H7 (cell line): ENCODE results near the gene GPSM3. TPM values are rescaled to one million over a fixed set of nuclear protein-coding genes. Genes with fewer than 3 reads are reported as not detected.
"Not testable (repeated sequence)": the region's sequence is repeated elsewhere in the genome, so short reads cannot be mapped to it uniquely, and the experiment has no call there.

Experiments used
- DNase-seq: peaks from one replicate; pipeline ENCODE4 v3.0.0; 2012
- H3K27me3 ChIP-seq: 2 replicates; pipeline ENCODE4 v1.6.0; 2011; ENCODE audit warnings: mild to moderate bottlenecking, low read length; ENCODE audit not compliant: control insufficient read depth, insufficient read depth
- H3K36me3 ChIP-seq: replicated peaks from 2 replicates; pipeline ENCODE4 v1.5.1; 2011; ENCODE audit warnings: low read length; ENCODE audit not compliant: control insufficient read depth, insufficient read depth
- H3K4me3 ChIP-seq: 2 replicates; pipeline ENCODE4 v1.5.1; 2011; ENCODE audit warnings: low read depth, mild to moderate bottlenecking, control low read depth, low read length, moderate library complexity; ENCODE audit not compliant: insufficient read depth
- total RNA-seq: library from RNA; depleted of rRNA; stranded (reverse); fragments of >200 nt; shearing (Covaris generic); gene quantifications from 2 replicates; pipeline ENCODE4 v1.2.3, GENCODE V29; 2014

Gene GPSM3
- total RNA-seq, 1 experiment from 2014 or later: 21.2 TPM

GRCh38 chr6:32186151-32186840 lies 6.1 kb downstream of the GPSM3 start:
- not testable (repeated sequence) for H3K27me3 ChIP-seq, H3K4me3 ChIP-seq, DNase-seq
- H3K36me3 ChIP-seq: peaks cover 24% of the 10 kb centered on the region

DNA sequence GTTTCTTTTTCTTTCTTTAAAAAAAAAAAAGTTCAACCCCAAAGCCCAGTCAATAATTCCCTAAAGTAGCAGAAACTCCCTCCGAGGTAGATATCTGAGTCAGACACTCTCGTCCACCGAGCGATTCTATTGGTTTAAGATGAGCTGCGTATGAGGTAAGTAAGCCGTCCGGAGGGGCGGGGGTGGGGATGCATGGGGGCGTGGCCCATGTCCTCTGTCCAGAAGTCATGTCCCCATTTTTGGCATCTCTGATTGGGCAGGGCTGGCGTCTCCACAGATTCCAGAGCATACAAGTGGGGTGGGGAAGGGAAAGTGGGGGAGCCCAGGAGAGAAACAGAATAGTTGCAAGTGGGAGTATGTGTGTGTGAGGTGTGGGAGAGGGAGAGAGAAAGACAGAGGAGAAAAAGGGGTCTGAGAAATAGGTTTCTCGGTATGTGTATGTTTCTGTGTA lies 6.7 kb downstream of the GPSM3 start:
- not testable (repeated sequence) for H3K4me3 ChIP-seq, H3K27me3 ChIP-seq
- H3K36me3 ChIP-seq: peaks cover 26% of the 10 kb centered on the region
- DNase-seq: peak; percentile 88

GRCh38 chr6:32184084-32184640 lies 8.3 kb downstream of the GPSM3 start, which contains the start of gene AGER:
Gene AGER (minus strand): TSS chr6:32184253. CDS start chr6:32184222, 31 bp downstream.
- H3K36me3 ChIP-seq: peaks cover 28% of the 10 kb centered on the region
- DNase-seq: peak; percentile 35
- no peaks in the 10 kb centered on the region for H3K27me3 ChIP-seq
- no peak within 1 kb of the TSS for H3K4me3 ChIP-seq

DNA sequence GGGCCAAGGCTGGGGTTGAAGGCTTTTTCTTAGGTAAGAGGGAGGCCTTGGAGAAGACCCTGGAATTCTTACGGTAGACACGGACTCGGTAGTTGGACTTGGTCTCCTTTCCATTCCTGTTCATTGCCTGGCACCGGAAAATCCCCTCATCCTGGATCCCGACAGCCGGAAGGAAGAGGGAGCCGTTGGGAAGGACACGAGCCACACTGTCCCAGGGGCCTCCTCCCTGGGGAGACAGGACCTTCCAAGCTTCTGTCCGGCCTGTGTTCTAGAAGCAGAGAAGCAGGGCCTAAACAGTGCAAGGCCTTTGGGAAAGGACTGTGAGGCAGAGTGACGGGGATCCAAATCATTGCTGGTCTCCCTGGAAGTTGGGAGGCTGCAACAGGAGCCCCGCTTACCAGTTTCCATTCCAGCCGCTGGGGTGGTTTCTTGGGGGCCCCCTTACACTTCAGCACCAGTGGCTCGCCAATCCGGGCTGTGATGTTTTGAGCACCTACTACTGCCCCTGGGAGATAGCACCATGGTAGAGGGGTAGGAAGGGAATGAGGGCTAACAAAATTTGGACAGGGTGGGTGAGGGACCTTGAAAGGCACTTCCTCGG lies 8.9 kb downstream of the GPSM3 start:
- H3K36me3 ChIP-seq: peaks cover 28% of the 10 kb centered on the region
- H3K27me3 ChIP-seq: no peaks in the 10 kb centered on the region
- H3K4me3 ChIP-seq: no peak overlapping the region
- peak; percentile 27 for DNase-seq

- no peaks in the 10 kb centered on the region for H3K27me3 ChIP-seq
- DNase-seq: no peak
- H3K4me3 ChIP-seq: no peak overlapping the region
- peaks cover 28% of the 10 kb centered on the region for H3K36me3 ChIP-seq
Observed at GRCh38 chr6:32183030-32183429, 9.4 kb downstream of the GPSM3 start.

- H3K4me3 ChIP-seq: no peak overlapping the region
- H3K27me3 ChIP-seq: no peaks in the 10 kb centered on the region
- peaks cover 24% of the 10 kb centered on the region for H3K36me3 ChIP-seq
- DNase-seq: peak; percentile 28
Observed at GRCh38 chr6:32182555-32182981, 9.9 kb downstream of the GPSM3 start.

DNA sequence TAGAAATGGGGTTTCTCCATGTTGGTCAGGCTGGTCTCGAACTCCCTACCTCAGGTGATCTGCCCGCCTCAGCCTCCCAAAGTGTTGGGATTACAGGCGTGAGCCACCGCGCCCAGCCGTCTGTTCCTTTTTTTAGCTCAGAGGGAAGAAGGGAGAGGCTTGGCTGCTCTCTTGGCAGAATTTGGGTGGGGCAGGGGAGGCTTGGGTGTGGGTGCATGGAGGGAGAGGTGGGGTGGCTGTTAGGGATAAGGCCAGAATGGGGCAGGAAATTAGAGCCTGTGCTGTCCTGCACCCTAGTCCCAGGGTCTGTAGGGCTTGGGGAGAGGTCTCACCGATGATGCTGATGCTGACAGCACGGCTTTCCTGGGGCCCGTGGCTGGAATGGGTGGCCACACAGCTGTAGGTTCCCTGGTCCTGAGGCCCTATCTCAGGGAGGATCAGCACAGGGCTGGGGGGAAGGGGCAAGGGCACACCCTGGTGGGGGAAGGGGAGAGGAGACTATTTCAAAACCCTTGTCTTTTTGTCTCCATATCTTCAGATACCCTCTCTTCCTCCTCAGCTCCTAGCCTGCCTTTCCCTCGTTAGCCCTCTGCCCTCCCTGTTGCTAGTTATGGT lies 10.4 kb downstream of the GPSM3 start:
- Histone ChIP-seq H3K4me3 (no peak overlapping the region), H3K27me3 (no peaks in the 10 kb centered on the region), H3K36me3 (peaks cover 19% of the 10 kb centered on the region)
- DNase-seq: peak; percentile 65

DNA sequence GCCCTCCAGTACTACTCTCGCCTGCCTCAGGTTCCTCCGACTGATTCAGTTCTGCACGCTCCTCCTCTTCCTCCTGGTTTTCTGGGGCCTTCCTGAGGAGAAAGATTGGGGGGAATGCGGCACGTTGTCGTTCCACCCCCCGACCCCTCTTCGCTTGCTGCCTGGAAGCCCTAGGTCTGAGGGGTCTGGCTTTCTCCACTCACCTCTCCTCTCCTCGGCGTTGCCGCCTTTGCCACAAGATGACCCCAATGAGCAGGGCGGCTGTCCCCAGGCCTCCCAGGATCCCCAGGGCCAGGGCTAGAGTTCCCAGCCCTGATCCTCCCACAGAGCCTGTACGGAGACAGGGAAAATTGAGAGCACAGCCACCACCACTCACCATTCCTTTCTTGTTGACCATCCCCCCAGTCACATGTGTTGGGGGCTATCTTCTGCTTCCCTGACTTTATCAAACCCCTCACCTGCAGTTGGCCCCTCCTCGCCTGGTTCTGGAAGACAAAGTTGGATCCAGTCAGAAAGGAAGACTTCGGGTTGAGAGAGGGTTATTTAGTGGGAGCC lies 11.2 kb downstream of the GPSM3 start:
- H3K27me3 ChIP-seq: no peaks in the 10 kb centered on the region
- no peak for DNase-seq

GRCh38 chr6:32179766-32180405 lies 12.6 kb downstream of the GPSM3 start:
- no peaks in the 10 kb centered on the region for H3K27me3 ChIP-seq
- H3K36me3 ChIP-seq: peaks cover 10% of the 10 kb centered on the region
- no peak overlapping the region for H3K4me3 ChIP-seq
- DNase-seq: no peak

More for the DNA sequence above, 11.2 kb downstream of the GPSM3 start:
- Histone ChIP-seq H3K36me3 (peaks cover 12% of the 10 kb centered on the region), H3K4me3 (no peak overlapping the region)

DNA sequence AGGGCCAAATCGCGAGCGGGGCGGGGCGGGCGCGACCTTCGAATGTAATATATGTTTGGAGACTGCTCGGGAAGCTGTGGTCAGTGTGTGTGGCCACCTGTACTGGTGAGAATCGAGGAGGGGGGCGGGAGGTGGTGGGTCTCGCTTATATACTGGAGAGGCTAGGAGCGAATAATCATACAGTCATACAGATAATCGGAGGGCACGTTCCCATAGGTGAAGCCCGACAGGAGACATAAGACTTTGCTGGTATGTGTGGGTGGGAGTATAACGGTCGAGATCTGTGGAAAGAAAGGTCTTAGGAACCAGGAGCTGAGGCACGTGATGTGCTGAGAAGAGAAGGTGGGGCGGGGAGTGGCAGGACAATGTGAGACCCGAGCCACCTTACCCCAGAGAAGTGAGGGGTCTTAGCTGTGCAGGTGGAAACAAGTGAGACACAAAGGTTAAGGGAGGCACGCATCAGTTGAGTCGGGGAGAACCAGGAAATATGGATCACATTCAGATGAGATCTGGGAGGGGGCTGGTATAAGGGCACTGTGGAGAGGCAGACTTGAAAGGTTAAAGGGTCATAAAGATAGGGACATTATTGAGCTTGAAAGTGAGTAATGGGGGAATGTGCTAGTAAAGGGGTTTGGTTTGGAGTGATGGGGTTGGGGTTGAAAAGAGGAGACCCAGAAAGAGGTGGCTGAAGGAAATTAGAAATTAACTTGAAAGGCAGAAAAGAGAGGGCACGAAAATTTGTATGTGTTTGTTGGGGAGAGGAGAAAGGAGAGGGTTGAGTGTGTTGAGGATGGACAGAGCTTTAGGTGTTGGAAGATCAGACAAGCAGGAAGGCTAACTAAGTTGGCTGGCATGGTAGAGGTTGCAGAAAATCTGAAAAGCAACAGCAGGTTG lies 13.6 kb downstream of the GPSM3 start:
- Histone ChIP-seq H3K4me3 (peak overlapping the region; percentile 79), H3K36me3 (peaks cover 10% of the 10 kb centered on the region), H3K27me3 (no peaks in the 10 kb centered on the region)
- DNase-seq: peak; percentile 63

DNA sequence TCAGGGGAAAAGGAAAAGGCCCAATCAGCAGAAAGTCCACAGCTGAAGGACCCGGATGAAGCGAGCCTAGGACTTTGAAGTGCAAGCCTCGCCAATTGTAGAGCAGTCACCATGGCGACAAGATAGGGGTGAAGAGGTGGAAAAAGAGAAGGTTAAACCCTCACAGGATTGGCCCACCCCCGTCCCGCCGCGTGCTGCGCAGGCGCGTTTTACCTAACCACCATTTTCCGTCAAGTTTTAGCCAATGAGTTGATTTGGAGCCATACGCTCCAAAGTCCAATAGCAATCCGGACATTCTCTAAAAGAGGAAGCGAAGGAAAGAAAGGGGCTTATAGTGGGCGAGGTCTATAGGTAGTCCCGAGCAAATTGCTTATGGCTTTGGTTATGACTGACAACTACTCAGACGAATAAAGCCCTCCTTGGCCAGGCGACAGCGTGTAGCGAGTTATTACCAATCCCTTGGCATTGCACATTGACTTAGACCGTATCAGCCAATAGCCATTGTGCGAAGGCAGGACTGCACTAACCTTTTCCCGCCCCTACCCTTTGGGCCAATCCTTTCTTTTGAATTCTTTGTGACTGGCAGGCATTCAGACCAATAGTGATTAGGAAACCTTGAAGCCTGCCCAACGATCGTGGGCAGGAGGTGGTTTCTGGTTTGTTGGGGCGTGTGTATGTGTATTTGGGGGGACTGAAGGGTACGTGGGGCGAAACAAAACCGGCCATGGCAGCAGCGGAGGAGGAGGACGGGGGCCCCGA lies 14.5 kb downstream of the GPSM3 start, which contains the start of gene RNF5:
RNF5 (plus strand) TSS at position 618 of the 759 bp plus-strand sequence; CDS start at position 725, 107 bp downstream.
- Histone ChIP-seq H3K4me3 (peak within 1 kb of the TSS; percentile 79), H3K27me3 (no peaks in the 10 kb centered on the region), H3K36me3 (peaks cover 9% of the 10 kb centered on the region)
- peak; percentile 98 for DNase-seq

- Histone ChIP-seq H3K27me3 (no peaks in the 10 kb centered on the region), H3K4me3 (peak overlapping the region; percentile 79), H3K36me3 (peaks cover 8% of the 10 kb centered on the region)
- DNase-seq: peak; percentile 62
Observed at GRCh38 chr6:32177183-32177787, 15.2 kb downstream of the GPSM3 start.
